H1 (cell line): Measurements from ENCODE around the gene HAND1. TPM values are rescaled to one million over a fixed set of nuclear protein-coding genes. Genes with fewer than 3 reads are reported as not detected.

ENCODE experiments used
- CTCF ChIA-PET: fragments of 300-600 bp; sonication (Branson Sonifier 250); formaldehyde crosslinking; loops from one replicate; lab custom pipeline; 2021; ENCODE audit not compliant: partially characterized antibody; lab: Charles Lee
- POLR2A ChIA-PET: fragments of 300-600 bp; sonication (Branson Sonifier 250); formaldehyde crosslinking; loops from one replicate; lab custom pipeline; 2021; ENCODE audit warnings: inconsistent platforms; ENCODE audit not compliant: partially characterized antibody; lab: Charles Lee
- DNase-seq, 2 experiments: peaks; one replicate each; pipeline versions ENCODE4 v3.0.0 to v3.0.0-alpha.2; 2010 to 2022; ENCODE audit warnings: low spot score in 2 of 2, low read depth in 1 of 2, mixed read lengths in 1 of 2
- FAIRE-seq: peaks from 2 replicates; lab custom pipeline; 2011; peaks lifted over from hg19 to GRCh38; lab: Jason Lieb, UNC
- H2AFZ ChIP-seq: 2 replicates; pipeline ENCODE4 v1.8.1; 2012; ENCODE audit warnings: low read length, inconsistent platforms
- H2AK5ac ChIP-seq: 2 replicates; pipeline ENCODE4 v1.6.1; 2013; ENCODE audit warnings: low read depth, low read length
- H2BK120ac ChIP-seq: replicated peaks from 2 replicates; pipeline ENCODE3; 2013; ENCODE audit warnings: low read depth, low read length, inconsistent platforms
- H2BK12ac ChIP-seq: 2 replicates; pipeline ENCODE4 v1.6.1; 2013; ENCODE audit warnings: low read depth, low read length
- H2BK15ac ChIP-seq: 2 replicates; pipeline ENCODE4 v1.6.1; 2013; ENCODE audit warnings: low read length
- H2BK20ac ChIP-seq: 2 replicates; pipeline ENCODE4 v1.6.1; 2013; ENCODE audit warnings: low read length
- H2BK5ac ChIP-seq: 2 replicates; pipeline ENCODE4 v1.6.1; 2013; ENCODE audit warnings: low read depth, low read length
- H3K14ac ChIP-seq: 2 replicates; pipeline ENCODE4 v1.6.1; 2013; ENCODE audit warnings: inconsistent platforms; ENCODE audit not compliant: insufficient read length
- H3K18ac ChIP-seq: 2 replicates; pipeline ENCODE4 v1.6.1; 2013; ENCODE audit warnings: low read length; ENCODE audit errors: extremely low read depth
- H3K23ac ChIP-seq: 2 replicates; pipeline ENCODE4 v1.6.1; 2013; ENCODE audit warnings: inconsistent platforms; ENCODE audit not compliant: insufficient read length
- H3K23me2 ChIP-seq: 2 replicates; pipeline ENCODE4 v1.6.1; 2013; ENCODE audit warnings: low read depth, low read length
- H3K27ac ChIP-seq: 2 replicates; pipeline ENCODE4 v1.6.1; 2011; ENCODE audit warnings: low read depth, low read length, inconsistent platforms
- H3K27me3 ChIP-seq, 4 experiments: replicated peaks in 1 of 4; 1 replicate in 1 of 4; 2 replicates in 3 of 4; pipeline versions ENCODE4 v1.6.1 to v1.8.1; 2011 to 2013; ENCODE audit warnings: low read length in 3 of 4, mild to moderate bottlenecking in 3 of 4, inconsistent platforms in 2 of 4, mixed read lengths in 2 of 4, moderate library complexity in 1 of 4; ENCODE audit not compliant: control insufficient read depth in 3 of 4, insufficient read depth in 3 of 4; ENCODE audit errors: extremely low read depth in 1 of 4
- H3K36me3 ChIP-seq, 4 experiments: 2 replicates each; pipeline versions ENCODE4 v1.6.1 to v1.8.1; 2011 to 2013; ENCODE audit warnings: mild to moderate bottlenecking in 4 of 4, low read length in 3 of 4, moderate library complexity in 2 of 4, control low read depth in 1 of 4, inconsistent platforms in 1 of 4; ENCODE audit not compliant: insufficient read depth in 4 of 4, control insufficient read depth in 2 of 4
- H3K4ac ChIP-seq: replicated peaks from 2 replicates; pipeline ENCODE3; 2013; ENCODE audit warnings: low read length, low read depth, mixed read lengths, inconsistent platforms; ENCODE audit not compliant: insufficient read length
- H3K4me1 ChIP-seq, 4 experiments: replicated peaks in 1 of 4; 1 replicate in 1 of 4; 2 replicates in 3 of 4; pipeline versions ENCODE4 v1.6.1 to v1.8.1; 2011 to 2013; ENCODE audit warnings: low read length in 3 of 4, inconsistent platforms in 2 of 4, mixed read lengths in 1 of 4; ENCODE audit not compliant: insufficient read depth in 4 of 4, control insufficient read depth in 3 of 4
- H3K4me2 ChIP-seq, 2 experiments: 2 replicates each; pipeline versions ENCODE4 v1.6.1 to v1.8.1; 2011 to 2013; ENCODE audit warnings: low read depth in 2 of 2, low read length in 2 of 2, control low read depth in 1 of 2, inconsistent platforms in 1 of 2, mild to moderate bottlenecking in 1 of 2; ENCODE audit not compliant: insufficient read depth in 1 of 2
- H3K4me3 ChIP-seq, 4 experiments: fragments of 200-600, 300-600 bp in 1 of 4; sonication (generic), shearing (Covaris generic), sonication (Bioruptor Twin) in 1 of 4; 2 replicates each; pipeline versions ENCODE4 v1.5.1 to v1.8.1; 2011 to 2016; ENCODE audit warnings: low read length in 4 of 4, low read depth in 3 of 4, control low read depth in 2 of 4, inconsistent platforms in 2 of 4, mild to moderate bottlenecking in 2 of 4, mixed read lengths in 1 of 4, moderate library complexity in 1 of 4; ENCODE audit not compliant: insufficient read depth in 2 of 4; ENCODE audit errors: extremely low read depth in 1 of 4
- H3K56ac ChIP-seq: replicated peaks from 2 replicates; pipeline ENCODE3; 2013; ENCODE audit warnings: low read depth, mild to moderate bottlenecking, mixed read lengths, low read length, inconsistent platforms; ENCODE audit not compliant: insufficient read length
- H3K79me1 ChIP-seq: 2 replicates; pipeline ENCODE4 v1.6.1; 2013; ENCODE audit warnings: low read depth, low read length, control low read depth
- H3K79me2 ChIP-seq, 2 experiments: 2 replicates each; pipeline versions ENCODE4 v1.6.1 to v1.8.1; 2012 to 2013; ENCODE audit warnings: low read length in 2 of 2, mild to moderate bottlenecking in 2 of 2, inconsistent platforms in 1 of 2; ENCODE audit not compliant: insufficient read depth in 2 of 2, control insufficient read depth in 1 of 2
- H3K9ac ChIP-seq, 4 experiments: replicated peaks in 1 of 4; 1 replicate in 1 of 4; 2 replicates in 3 of 4; pipeline versions ENCODE4 v1.6.1 to v1.8.1; 2011 to 2013; ENCODE audit warnings: low read depth in 3 of 4, low read length in 3 of 4, control low read depth in 2 of 4, mild to moderate bottlenecking in 2 of 4, moderate library complexity in 2 of 4, inconsistent platforms in 1 of 4; ENCODE audit errors: extremely low read depth in 1 of 4
- H3K9me3 ChIP-seq, 2 experiments: 2 replicates each; pipeline versions ENCODE4 v1.6.1 to v1.8.1; 2012 to 2013; ENCODE audit warnings: mild to moderate bottlenecking in 2 of 2, moderate library complexity in 2 of 2, control low read depth in 1 of 2, inconsistent platforms in 1 of 2, low read depth in 1 of 2, low read length in 1 of 2, mixed read lengths in 1 of 2; ENCODE audit not compliant: insufficient read depth in 2 of 2
- H4K20me1 ChIP-seq, 2 experiments: replicated peaks in 1 of 2; 2 replicates each; pipeline versions ENCODE3 to v1.8.1; 2011 to 2013; ENCODE audit warnings: inconsistent platforms in 2 of 2, low read length in 2 of 2, mild to moderate bottlenecking in 1 of 2; ENCODE audit not compliant: insufficient read depth in 2 of 2, control insufficient read depth in 1 of 2
- H4K5ac ChIP-seq: 2 replicates; pipeline ENCODE4 v1.6.1; 2013; ENCODE audit warnings: low read length, low read depth, mixed read lengths, inconsistent platforms; ENCODE audit not compliant: insufficient read length
- H4K8ac ChIP-seq: 2 replicates; pipeline ENCODE4 v1.8.0; 2013; ENCODE audit warnings: mild to moderate bottlenecking, moderate library complexity, low read length, inconsistent platforms; ENCODE audit not compliant: insufficient read depth; ENCODE audit errors: extremely low read depth
- H4K91ac ChIP-seq: replicated peaks from 2 replicates; pipeline ENCODE3; 2013; ENCODE audit warnings: low read length, mixed read lengths, inconsistent platforms; ENCODE audit not compliant: insufficient read length
- CBX5 ChIP-seq: fragments of 300-800, 300-1000 bp; sonication (generic); IDR thresholded peaks from 2 replicates; pipeline ENCODE4 v1.7.1; 2016; ENCODE audit warnings: antibody characterized with exemption, low read length, low read depth
- CEBPB ChIP-seq: IDR thresholded peaks from 2 replicates; pipeline ENCODE4 v1.6.1; 2012; ENCODE audit warnings: low read depth, low read length
- EGR1 ChIP-seq: IDR thresholded peaks from 2 replicates; pipeline ENCODE4 v1.6.1; 2011; ENCODE audit warnings: low read depth, low read length, borderline replicate concordance
- JUN ChIP-seq: IDR thresholded peaks from 2 replicates; pipeline ENCODE4 v1.6.1; 2011; ENCODE audit warnings: low read depth, mild to moderate bottlenecking, improper control_type of control experiment, low read length
- KDM4A ChIP-seq: IDR thresholded peaks from one replicate; pipeline ENCODE4 v1.7.1; 2012; ENCODE audit warnings: low read depth, mild to moderate bottlenecking, moderate library complexity, low read length, inconsistent platforms; ENCODE audit not compliant: severe bottlenecking
- NANOG ChIP-seq: IDR thresholded peaks from 2 replicates; pipeline ENCODE4 v1.6.1; 2011; ENCODE audit warnings: low read length, low read depth, mild to moderate bottlenecking, inconsistent platforms; ENCODE audit not compliant: insufficient read depth, poor library complexity, severe bottlenecking
- POLR2AphosphoS5 ChIP-seq: IDR thresholded peaks from 2 replicates; pipeline ENCODE4 v1.6.1; 2011; ENCODE audit warnings: low read depth, low read length
- SAP30 ChIP-seq: fragments of 300-600 bp; sonication (generic); IDR thresholded peaks from 2 replicates; pipeline ENCODE4 v1.7.1; 2012; ENCODE audit warnings: low read length, moderate library complexity, mild to moderate bottlenecking, inconsistent platforms; ENCODE audit not compliant: insufficient read depth, insufficient replicate concordance
- SIX5 ChIP-seq: IDR thresholded peaks from 2 replicates; pipeline ENCODE4 v1.6.1; 2011; ENCODE audit warnings: mild to moderate bottlenecking, low read depth, low read length
- SP4 ChIP-seq: IDR thresholded peaks from 2 replicates; pipeline ENCODE4 v1.6.1; 2012; ENCODE audit warnings: low read length, inconsistent platforms
- SUZ12 ChIP-seq: fragments of 200-600 bp; sonication (generic); IDR thresholded peaks from 2 replicates; pipeline ENCODE4 v1.6.1; 2012; ENCODE audit warnings: mild to moderate bottlenecking, inconsistent platforms, low read length, moderate library complexity, mixed read lengths
- TAF1 ChIP-seq: IDR thresholded peaks from 2 replicates; pipeline ENCODE4 v1.6.1; 2011; ENCODE audit warnings: mild to moderate bottlenecking, low read depth, low read length
- WGBS, 2 experiments: shearing (Covaris generic) in 1 of 2; methylation state at CpG; one replicate each; pipeline versions ENCODE4 v1.1.6 to v1.1.7; 2013 to 2015; ENCODE audit warnings: low lambda C conversion rate in 2 of 2, mixed read lengths in 2 of 2, inconsistent platforms in 1 of 2, low coverage in 1 of 2, missing lambda C conversion rate in 1 of 2; ENCODE audit not compliant: insufficient replicate concordance in 2 of 2, insufficient coverage in 1 of 2, insufficient read length in 1 of 2; ENCODE audit errors: extremely low coverage in 1 of 2, missing lambda C conversion rate in 1 of 2; 5-methylcytosine and 5-hydroxymethylcytosine counted together
- polyA plus RNA-seq, 7 experiments: library from polyadenylated mRNA; depleted of rRNA in 3 of 7; stranded (reverse) in 5 of 7; unstranded in 2 of 7; fragments of >200 nt in 5 of 7; fragments of 200-250 nt in 2 of 7; gene quantifications; 1 replicate in 5 of 7; 2 replicates in 1 of 7; 4 replicates in 1 of 7; pipeline versions ENCODE4 v1.2.1 to v1.2.3, GENCODE V29; 2011 to 2013; ENCODE audit warnings: missing spikeins in 2 of 7, mixed read lengths in 2 of 7
- total RNA-seq: library from RNA; stranded (reverse); fragmentation: NEBNext Ultra II Directional; extraction: Animal tissue kit (Norgen Biotek cat#: 25700); gene quantifications from 2 replicates; pipeline ENCODE4 v1.2.1, GENCODE V29; 2021

HAND1 gene
- total and polyA plus RNA-seq, 2 of the 8 experiments (the other 6 are each of a cell fraction or from before 2014, with no cell fraction given) = 0.06 TPM; not detected in 1

- H3K79me2 ChIP-seq = no peaks in the 10 kb centered on the region
- TF ChIP-seq JUN (no peak), SP4 (no peak), CEBPB (no peak), EGR1 (no peak), SUZ12 (no peak), SIX5 (no peak), TAF1 (no peak), SAP30 (no peak), KDM4A (no peak), CBX5 (no peak), NANOG (no peak), POLR2AphosphoS5 (no peak)
- TF ChIP-seq, all 59 proteins: peak for 0
- WGBS, 2 experiments = 82% methylated on average over 2 of the region's 2 CpGs; no CpG with 5 or more reads in 1 of the 2 experiments
- no peak overlapping the region for H3K23ac ChIP-seq
- no peak overlapping the region for H2BK5ac ChIP-seq
- no peak overlapping the region for H3K4me2 ChIP-seq
- H2AK5ac ChIP-seq = no peak overlapping the region
- DNase-seq (no peak), FAIRE-seq (no peak)
- H3K18ac ChIP-seq = 0 out of 2 replicates have a peak overlapping the region, but pooled peaks have one; percentile 14
- H2AFZ ChIP-seq = no peak overlapping the region
- H3K14ac ChIP-seq = no peak overlapping the region
- no peak overlapping the region for H4K8ac ChIP-seq
- no peak overlapping the region for H2BK120ac ChIP-seq
- no peaks in the 10 kb centered on the region for H4K20me1 ChIP-seq
- no peak overlapping the region for H3K56ac ChIP-seq
- no peak overlapping the region for H3K4ac ChIP-seq
- no peaks in the 10 kb centered on the region for H3K27me3 ChIP-seq
- no peak overlapping the region for H4K91ac ChIP-seq
- H3K23me2 ChIP-seq = no peaks in the 10 kb centered on the region
- ChIA-PET CTCF (interaction anchor here (1.0 to 2.5 kb wide), 4 partner anchors 10 to 32 kb away, joined by 3 to 8 read pairs (median 3); no protein-coding TSS in a partner anchor), POLR2A (no interaction called here)
- H3K79me1 ChIP-seq = no peaks in the 10 kb centered on the region
- H3K36me3 ChIP-seq = no peaks in the 10 kb centered on the region
- no peak overlapping the region for H2BK20ac ChIP-seq
- no peak overlapping the region for H4K5ac ChIP-seq
- no peak overlapping the region for H2BK12ac ChIP-seq
- no peak overlapping the region for H3K9ac ChIP-seq
- no peak overlapping the region for H2BK15ac ChIP-seq
- H3K9me3 ChIP-seq = no peaks in the 10 kb centered on the region
- no peak overlapping the region for H3K27ac ChIP-seq
- no peaks in the 10 kb centered on the region for H3K4me1 ChIP-seq
- no peak overlapping the region for H3K4me3 ChIP-seq
These were observed 21.0 kb upstream of the HAND1 start for GRCh38 chr5:154498994-154499393.
